HepG2 (cell line): ENCODE results near the gene GALR1. TPM values are rescaled to one million over a fixed set of nuclear protein-coding genes. Genes with fewer than 3 reads are reported as not detected.

Source experiments
- ATAC-seq: fragments of 200-7000 bp; cut with Tn5 transposase; 3 replicates; pipeline ENCODE4 v1.9.1; 2020; ENCODE audit warnings: mild to moderate bottlenecking, moderate library complexity
- BruUV-seq: library from RNA; stranded (reverse); fragments of 400-500 nt; replicated peaks from 2 replicates; lab custom pipeline; 2021; lab: Mats Ljungman, UMichigan
- CTCF ChIA-PET: fragments of 300-600 bp; formaldehyde crosslinking; extraction: SDS; loops from one replicate; lab custom pipeline; 2021; ENCODE audit warnings: low total read pairs, inconsistent platforms, low intra/inter-chr PET ratio; lab: Yijun Ruan, JAX
- POLR2A ChIA-PET: fragments of 350-600 bp; sonication (Branson Sonifier 250); formaldehyde crosslinking; loops from one replicate; lab custom pipeline; 2020; ENCODE audit warnings: antibody characterized with exemption, inconsistent platforms; lab: Yijun Ruan, JAX
- DNase-seq: peaks from one replicate; pipeline ENCODE4 v3.0.0-alpha.2; 2015; ENCODE audit warnings: low spot score
- FAIRE-seq: peaks from 3 replicates; lab custom pipeline; 2011; peaks lifted over from hg19 to GRCh38; lab: Jason Lieb, UNC
- H2AFZ ChIP-seq: one replicate; pipeline ENCODE4 v1.6.1; 2011; ENCODE audit warnings: low read length, inconsistent platforms
- H3K27ac ChIP-seq: fragments of 300-600 bp; 3 replicates; pipeline ENCODE4 v1.8.0; 2011; ENCODE audit warnings: mixed run types, mild to moderate bottlenecking, mixed read lengths, low read length, inconsistent platforms; ENCODE audit not compliant: insufficient read depth; ENCODE audit errors: extremely low read length
- H3K27me3 ChIP-seq, 2 experiments: fragments of 200-600 bp in 1 of 2; 2 replicates in 1 of 2; 3 replicates in 1 of 2; pipeline versions ENCODE4 v1.6.0 to v1.8.0; 2011; ENCODE audit warnings: low read length in 2 of 2, mild to moderate bottlenecking in 2 of 2, moderate library complexity in 2 of 2, inconsistent platforms in 1 of 2; ENCODE audit not compliant: insufficient read depth in 2 of 2, control insufficient read depth in 1 of 2
- H3K36me3 ChIP-seq, 2 experiments: fragments of 200-600 bp in 1 of 2; replicated peaks in 1 of 2; 2 replicates in 1 of 2; 3 replicates in 1 of 2; pipeline versions ENCODE4 v1.5.1 to v1.8.0; 2011; ENCODE audit warnings: low read length in 2 of 2, inconsistent platforms in 1 of 2; ENCODE audit not compliant: insufficient read depth in 2 of 2, control insufficient read depth in 1 of 2
- H3K4me1 ChIP-seq: 2 replicates; pipeline ENCODE4 v1.5.1; 2012; ENCODE audit warnings: low read length, inconsistent platforms; ENCODE audit not compliant: insufficient read depth
- H3K4me2 ChIP-seq: 2 replicates; pipeline ENCODE4 v1.6.0; 2011; ENCODE audit warnings: low read depth, low read length, inconsistent platforms
- H3K4me3 ChIP-seq, 3 experiments: fragments of 200-600 bp in 1 of 3; sonication (generic), shearing (Covaris generic) in 1 of 3; replicated peaks in 1 of 3; 2 replicates each; pipeline ENCODE4 v1.5.1; 2011 to 2016; ENCODE audit warnings: low read length in 3 of 3, inconsistent platforms in 2 of 3, low read depth in 2 of 3, mild to moderate bottlenecking in 2 of 3, control low read depth in 1 of 3, mixed read lengths in 1 of 3; ENCODE audit not compliant: insufficient read depth in 1 of 3
- H3K79me2 ChIP-seq: one replicate; pipeline ENCODE4 v1.6.1; 2011; ENCODE audit warnings: low read length, inconsistent platforms; ENCODE audit not compliant: insufficient read depth
- H3K9ac ChIP-seq: 2 replicates; pipeline ENCODE4 v1.6.0; 2011; ENCODE audit warnings: mild to moderate bottlenecking, low read depth, low read length, inconsistent platforms; ENCODE audit not compliant: insufficient read depth
- H3K9me3 ChIP-seq: 2 replicates; pipeline ENCODE4 v1.5.1; 2012; ENCODE audit warnings: mild to moderate bottlenecking, low read length
- H4K20me1 ChIP-seq: 2 replicates; pipeline ENCODE4 v1.6.0; 2011; ENCODE audit warnings: inconsistent platforms, mild to moderate bottlenecking, low read length, moderate library complexity; ENCODE audit not compliant: insufficient read depth
- ARNTL ChIP-seq: sonication (generic); formaldehyde crosslinking; IDR thresholded peaks from 2 replicates; pipeline ENCODE4 v1.4.0; 2020; ENCODE audit warnings: mild to moderate bottlenecking, missing genetic modification reagents
- BHLHE40 ChIP-seq: IDR thresholded peaks from 2 replicates; pipeline ENCODE4 v1.6.1; 2011; ENCODE audit warnings: low read length, improper control_type of control experiment
- CEBPG ChIP-seq: IDR thresholded peaks from 2 replicates; pipeline ENCODE4 v1.6.1; 2016
- DR1 ChIP-seq: sonication (generic); formaldehyde crosslinking; IDR thresholded peaks from 2 replicates; pipeline ENCODE4 v1.8.0; 2021; ENCODE audit warnings: mild to moderate bottlenecking, missing genetic modification reagents, inconsistent platforms
- FOSL2 ChIP-seq: sonication (generic); formaldehyde crosslinking; IDR thresholded peaks from 2 replicates; pipeline ENCODE4 v1.4.0; 2020; ENCODE audit warnings: missing genetic modification reagents
- JUND ChIP-seq: sonication (generic); formaldehyde crosslinking; IDR thresholded peaks from 2 replicates; pipeline ENCODE4 v1.8.0; 2022; ENCODE audit warnings: mild to moderate bottlenecking, missing genetic modification reagents
- NR2F1 ChIP-seq, 2 experiments: fragments of 450-650 bp in 1 of 2; formaldehyde crosslinking in 1 of 2; IDR thresholded peaks; 2 replicates each; pipeline versions ENCODE4 v1.5.0 to v1.6.1; 2016 to 2020; ENCODE audit warnings: mild to moderate bottlenecking in 1 of 2, missing compliant biosample characterization in 1 of 2, missing genetic modification reagents in 1 of 2, moderate library complexity in 1 of 2
- NR2F6 ChIP-seq, 2 experiments: IDR thresholded peaks; 2 replicates each; pipeline ENCODE4 v1.6.1; 2016; ENCODE audit warnings: antibody characterized with exemption in 1 of 2, mild to moderate bottlenecking in 1 of 2
- SAFB2 ChIP-seq: sonication (generic); formaldehyde crosslinking; IDR thresholded peaks from 2 replicates; pipeline ENCODE4 v1.5.1; 2020; ENCODE audit warnings: missing genetic modification reagents, low read depth, mild to moderate bottlenecking, borderline replicate concordance
- SALL1 ChIP-seq: sonication (generic); formaldehyde crosslinking; IDR thresholded peaks from 2 replicates; pipeline ENCODE4 v1.8.0; 2022; ENCODE audit warnings: mild to moderate bottlenecking, missing genetic modification reagents
- SOX5 ChIP-seq: IDR thresholded peaks from 2 replicates; pipeline ENCODE4 v1.6.1; 2016; ENCODE audit warnings: borderline replicate concordance
- THAP11 ChIP-seq: IDR thresholded peaks from 2 replicates; pipeline ENCODE4 v1.6.1; 2016; ENCODE audit warnings: missing biosample characterization, missing genetic modification reagents
- ZNF329 ChIP-seq: sonication (generic); formaldehyde crosslinking; IDR thresholded peaks from 2 replicates; pipeline ENCODE4 v1.9.0; 2021; ENCODE audit warnings: low read depth, mild to moderate bottlenecking, missing genetic modification reagents
- ZNF496 ChIP-seq: sonication (generic); formaldehyde crosslinking; IDR thresholded peaks from 2 replicates; pipeline ENCODE4 v1.8.1; 2023; ENCODE audit warnings: mild to moderate bottlenecking, moderate library complexity, missing genetic modification reagents; ENCODE audit not compliant: insufficient replicate concordance
- ZNF761 ChIP-seq: sonication (generic); formaldehyde crosslinking; conservative IDR thresholded peaks from 2 replicates; pipeline ENCODE4 v1.4.0; 2020; ENCODE audit warnings: mild to moderate bottlenecking, missing genetic modification reagents
- WGBS: methylation state at CpG from one replicate; pipeline ENCODE4 v1.1.6; 2017; ENCODE audit warnings: low lambda C conversion rate; 5-methylcytosine and 5-hydroxymethylcytosine counted together
- in situ Hi-C: cut with HindIII; loops from 2 replicates; pipeline ENCODE4 v1.10.0; 2017; ENCODE audit warnings: low pct_unique_long_range_greater_than_20kb; ENCODE audit not compliant: extremely low pct_ligation_motif_present
- intact Hi-C: fragments of 100-400 bp; cut with micrococcal nuclease; formaldehyde crosslinking; loops from one replicate; pipeline ENCODE4 v1.10.0; 2022; ENCODE audit not compliant: unreplicated experiment
- polyA plus RNA-seq, 8 experiments: library from polyadenylated mRNA; depleted of rRNA in 3 of 8; stranded (reverse) in 7 of 8; unstranded in 1 of 8; fragments of >200 nt; fragmentation: Illumina TruSeq in 4 of 8; extraction: Trizol in 4 of 8; gene quantifications; 2 replicates each; pipeline versions ENCODE4 v1.2.1 to v1.2.3, GENCODE V29; 2011 to 2016; ENCODE audit warnings: low read depth in 4 of 8, missing spikeins in 1 of 8, mixed read lengths in 1 of 8; ENCODE audit not compliant: insufficient read depth in 1 of 8
- total RNA-seq, 5 experiments: library from RNA; depleted of rRNA; stranded (reverse); fragments of >200 nt; fragmentation: Illumina TruSeq; extraction: Trizol; gene quantifications; 2 replicates each; pipeline ENCODE4 v1.2.3, GENCODE V29; 2016; ENCODE audit warnings: low read depth in 1 of 5
- TF ChIP-seq, protein P1 (sequence below): IDR thresholded peaks from 2 replicates; pipeline ENCODE4 v1.6.1; 2016; ENCODE audit warnings: low read depth, control low read depth
- TF ChIP-seq, protein P2 (sequence below), 2 experiments: sonication (generic) in 1 of 2; formaldehyde crosslinking in 1 of 2; IDR thresholded peaks; 2 replicates each; pipeline versions ENCODE4 v1.5.1 to v1.6.1; 2011 to 2020; ENCODE audit warnings: borderline replicate concordance in 1 of 2, low read depth in 1 of 2, low read length in 1 of 2, mild to moderate bottlenecking in 1 of 2, missing genetic modification reagents in 1 of 2, moderate library complexity in 1 of 2
- TF ChIP-seq, protein P3 (sequence below): sonication (generic); formaldehyde crosslinking; IDR thresholded peaks from 2 replicates; pipeline ENCODE4 v1.5.1; 2020; ENCODE audit warnings: mild to moderate bottlenecking, missing genetic modification reagents, moderate library complexity

Gene GALR1
- total and polyA plus RNA-seq, 2 of the 13 experiments (the other 11 are each of a cell fraction or from before 2014, with no cell fraction given) = not detected

DNA sequence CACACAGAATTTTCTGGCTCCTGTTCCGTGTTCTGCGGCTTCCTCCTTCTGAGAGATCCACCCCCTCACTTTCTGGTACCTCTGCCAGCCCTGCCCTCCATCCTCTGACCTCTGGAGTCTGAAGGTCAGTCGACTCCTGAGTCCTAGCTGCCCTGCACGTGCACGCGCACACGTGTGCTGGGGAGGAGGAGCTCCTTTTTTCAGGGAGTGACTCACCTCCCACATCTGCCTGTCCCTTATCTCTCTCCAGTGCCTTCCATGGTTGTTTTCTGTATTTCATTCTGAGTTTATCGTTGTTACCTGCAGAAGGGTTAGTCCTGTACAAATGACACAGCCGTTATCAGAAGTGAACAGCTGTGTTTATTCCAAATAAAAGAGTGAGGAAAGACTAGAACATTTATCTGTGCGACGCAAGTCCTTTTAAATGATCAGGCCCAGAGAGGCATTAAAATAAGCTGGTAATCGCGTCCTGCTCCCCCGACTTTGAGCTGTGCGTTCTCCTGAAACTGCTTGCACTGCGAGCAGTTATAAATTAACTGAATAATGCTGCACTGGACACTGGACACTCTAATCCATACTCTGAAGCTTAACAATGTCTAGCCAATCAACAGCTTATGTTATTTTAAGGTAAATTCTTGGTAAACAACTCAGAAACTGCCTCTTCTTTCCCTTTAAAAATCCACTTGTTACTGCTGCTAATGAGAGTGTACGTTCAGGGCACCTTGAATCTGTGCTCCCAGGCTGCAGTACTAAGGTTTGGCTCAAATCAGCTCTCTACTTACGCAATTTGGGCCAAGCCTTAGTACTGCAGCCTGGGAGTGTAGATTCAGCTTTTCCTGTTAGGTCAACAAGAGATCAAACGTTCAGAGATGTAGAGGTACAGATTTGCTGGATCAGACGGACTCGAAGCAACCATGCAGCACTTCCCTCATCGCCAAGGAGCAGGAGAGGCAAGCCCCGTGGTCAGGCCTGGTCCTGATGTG lies 72.5 kb downstream of the GALR1 start:
- H3K36me3 ChIP-seq = no peaks in the 10 kb centered on the region
- H3K9ac ChIP-seq = no peak overlapping the region
- ATAC-seq (peak; percentile 68), DNase-seq (peak; percentile 16), FAIRE-seq (no peak)
- no peak overlapping the region for H3K4me2 ChIP-seq
- intact Hi-C loops = no loop called here
- no peaks in the 10 kb centered on the region for H3K9me3 ChIP-seq
- no peak overlapping the region for H3K27ac ChIP-seq
- ChIA-PET CTCF (no interaction called here), POLR2A (no interaction called here)
- 21% methylated on average over 21 of the region's 23 CpGs for WGBS
- peaks cover 9% of the 10 kb centered on the region for H3K4me1 ChIP-seq
- peaks cover 0 to 3% of the 10 kb centered on the region in 2 experiments; a peak in 2 of 5 replicates for H3K27me3 ChIP-seq
- H3K4me3 ChIP-seq = no peak overlapping the region
- no peaks in the 10 kb centered on the region for H3K79me2 ChIP-seq
- peak overlapping the region; percentile 16 for H2AFZ ChIP-seq
- BruUV-seq = no TSS peak
- in situ Hi-C loops = no loop called here
- no peaks in the 10 kb centered on the region for H4K20me1 ChIP-seq
- TF ChIP-seq SALL1 (CRISPR knock-in tag) (0 out of 2 replicates have a peak, but pooled peaks have one; percentile 13), CEBPG (0 out of 2 replicates have a peak, but pooled peaks have one; percentile 12), ARNTL (CRISPR knock-in tag) (0 out of 2 replicates have a peak, but pooled peaks have one; percentile 73), BHLHE40 (peak; percentile 96), SAFB2 (CRISPR knock-in tag) (no peak), FOSL2 (peak; percentile 81), NR2F1 (CRISPR knock-in tag; IDR thresholded peaks at IDR 0.05) (0 out of 4 replicates have a peak, but pooled peaks of 1 of the 2 experiments have one; percentile 31), DR1 (CRISPR knock-in tag) (no peak), ZNF761 (CRISPR knock-in tag) (no peak), SOX5 (CRISPR knock-in tag) (no peak), ZNF496 (CRISPR knock-in tag) (no peak), ZNF329 (CRISPR knock-in tag) (no peak), THAP11 (CRISPR knock-in tag) (no peak), NR2F6 (IDR thresholded peaks at IDR 0.05) (no peak; the same call in 1 of the 2 replicates), NR2F6 (CRISPR knock-in tag; IDR thresholded peaks at IDR 0.05) (peak; percentile 44; the same call in 1 of the 2 replicates), JUND (CRISPR knock-in tag) (0 out of 2 replicates have a peak, but pooled peaks have one; percentile 15)
- TF ChIP-seq, protein P1, sequence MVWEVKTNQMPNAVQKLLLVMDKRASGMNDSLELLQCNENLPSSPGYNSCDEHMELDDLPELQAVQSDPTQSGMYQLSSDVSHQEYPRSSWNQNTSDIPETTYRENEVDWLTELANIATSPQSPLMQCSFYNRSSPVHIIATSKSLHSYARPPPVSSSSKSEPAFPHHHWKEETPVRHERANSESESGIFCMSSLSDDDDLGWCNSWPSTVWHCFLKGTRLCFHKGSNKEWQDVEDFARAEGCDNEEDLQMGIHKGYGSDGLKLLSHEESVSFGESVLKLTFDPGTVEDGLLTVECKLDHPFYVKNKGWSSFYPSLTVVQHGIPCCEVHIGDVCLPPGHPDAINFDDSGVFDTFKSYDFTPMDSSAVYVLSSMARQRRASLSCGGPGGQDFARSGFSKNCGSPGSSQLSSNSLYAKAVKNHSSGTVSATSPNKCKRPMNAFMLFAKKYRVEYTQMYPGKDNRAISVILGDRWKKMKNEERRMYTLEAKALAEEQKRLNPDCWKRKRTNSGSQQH (CRISPR knock-in tag) = no peak
- TF ChIP-seq, protein P2, sequence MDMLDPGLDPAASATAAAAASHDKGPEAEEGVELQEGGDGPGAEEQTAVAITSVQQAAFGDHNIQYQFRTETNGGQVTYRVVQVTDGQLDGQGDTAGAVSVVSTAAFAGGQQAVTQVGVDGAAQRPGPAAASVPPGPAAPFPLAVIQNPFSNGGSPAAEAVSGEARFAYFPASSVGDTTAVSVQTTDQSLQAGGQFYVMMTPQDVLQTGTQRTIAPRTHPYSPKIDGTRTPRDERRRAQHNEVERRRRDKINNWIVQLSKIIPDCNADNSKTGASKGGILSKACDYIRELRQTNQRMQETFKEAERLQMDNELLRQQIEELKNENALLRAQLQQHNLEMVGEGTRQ (IDR thresholded peaks at IDR 0.05; ENCODE audit: low read depth, low read length) = 0 out of 2 replicates have a peak, but pooled peaks have one; percentile 7
- TF ChIP-seq, protein P2 (CRISPR knock-in tag; IDR thresholded peaks at IDR 0.05; ENCODE audit: borderline replicate concordance) = no peak
- TF ChIP-seq, protein P3, sequence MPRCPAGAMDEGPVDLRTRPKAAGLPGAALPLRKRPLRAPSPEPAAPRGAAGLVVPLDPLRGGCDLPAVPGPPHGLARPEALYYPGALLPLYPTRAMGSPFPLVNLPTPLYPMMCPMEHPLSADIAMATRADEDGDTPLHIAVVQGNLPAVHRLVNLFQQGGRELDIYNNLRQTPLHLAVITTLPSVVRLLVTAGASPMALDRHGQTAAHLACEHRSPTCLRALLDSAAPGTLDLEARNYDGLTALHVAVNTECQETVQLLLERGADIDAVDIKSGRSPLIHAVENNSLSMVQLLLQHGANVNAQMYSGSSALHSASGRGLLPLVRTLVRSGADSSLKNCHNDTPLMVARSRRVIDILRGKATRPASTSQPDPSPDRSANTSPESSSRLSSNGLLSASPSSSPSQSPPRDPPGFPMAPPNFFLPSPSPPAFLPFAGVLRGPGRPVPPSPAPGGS (CRISPR knock-in tag) = no peak
